ENCODE measurements around the gene KRT34.

Gene KRT34

GRCh38 chr17:41345992-41346391, 36.1 kb downstream of the KRT34 start:
- DNase-seq = no peak
- Histone ChIP-seq H3K27ac (no peak overlapping the region), H3K36me3 (replicated peaks) (no peaks in the 10 kb centered on the region), H3K4me3 (ENCODE audit: low read depth, low read length) (no peak overlapping the region), H3K27me3 (replicated peaks) (no peaks in the 10 kb centered on the region)
- in situ Hi-C loops (cut with HindIII; ENCODE audit: low pct_ligation_motif_present, low sequenced_read_pairs) = no loop called here
- TF ChIP-seq, protein P1, sequence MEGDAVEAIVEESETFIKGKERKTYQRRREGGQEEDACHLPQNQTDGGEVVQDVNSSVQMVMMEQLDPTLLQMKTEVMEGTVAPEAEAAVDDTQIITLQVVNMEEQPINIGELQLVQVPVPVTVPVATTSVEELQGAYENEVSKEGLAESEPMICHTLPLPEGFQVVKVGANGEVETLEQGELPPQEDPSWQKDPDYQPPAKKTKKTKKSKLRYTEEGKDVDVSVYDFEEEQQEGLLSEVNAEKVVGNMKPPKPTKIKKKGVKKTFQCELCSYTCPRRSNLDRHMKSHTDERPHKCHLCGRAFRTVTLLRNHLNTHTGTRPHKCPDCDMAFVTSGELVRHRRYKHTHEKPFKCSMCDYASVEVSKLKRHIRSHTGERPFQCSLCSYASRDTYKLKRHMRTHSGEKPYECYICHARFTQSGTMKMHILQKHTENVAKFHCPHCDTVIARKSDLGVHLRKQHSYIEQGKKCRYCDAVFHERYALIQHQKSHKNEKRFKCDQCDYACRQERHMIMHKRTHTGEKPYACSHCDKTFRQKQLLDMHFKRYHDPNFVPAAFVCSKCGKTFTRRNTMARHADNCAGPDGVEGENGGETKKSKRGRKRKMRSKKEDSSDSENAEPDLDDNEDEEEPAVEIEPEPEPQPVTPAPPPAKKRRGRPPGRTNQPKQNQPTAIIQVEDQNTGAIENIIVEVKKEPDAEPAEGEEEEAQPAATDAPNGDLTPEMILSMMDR (IDR thresholded peaks at IDR 0.05; ENCODE audit: low read depth, low read length, missing control alignments) = no peak

DNA sequence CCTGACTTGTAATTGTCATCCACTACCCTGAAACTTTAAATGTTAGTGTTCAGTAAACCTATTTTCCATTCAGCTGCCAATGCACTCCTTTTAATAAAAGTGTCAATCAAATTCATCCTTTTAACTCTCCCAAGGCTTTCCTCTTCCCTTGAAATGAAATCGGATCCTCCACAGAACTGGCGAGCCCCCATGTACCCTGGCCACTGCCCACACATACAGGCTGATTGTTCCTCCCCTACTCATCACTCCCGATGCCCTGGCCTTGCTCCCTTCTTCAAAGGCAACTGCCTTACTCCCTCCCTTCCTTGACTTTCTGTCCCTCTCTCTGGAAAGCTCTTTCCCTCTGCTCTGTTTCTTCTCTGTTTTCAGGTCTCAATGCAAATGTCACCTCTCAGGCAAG, 39.1 kb downstream of the KRT34 start:
- no peaks in the 10 kb centered on the region for H3K27me3 ChIP-seq (replicated peaks)
- DNase-seq = no peak
- no peak overlapping the region for H3K27ac ChIP-seq
- no peak overlapping the region for H3K4me3 ChIP-seq (ENCODE audit: low read depth, low read length)
- TF ChIP-seq, protein P1 (IDR thresholded peaks at IDR 0.05; ENCODE audit: low read depth, low read length, missing control alignments) = no peak
- H3K36me3 ChIP-seq (replicated peaks) = no peaks in the 10 kb centered on the region
- in situ Hi-C loops (cut with HindIII; ENCODE audit: low pct_ligation_motif_present, low sequenced_read_pairs) = no loop called here

GRCh38 chr17:41340934-41341861, 40.9 kb downstream of the KRT34 start:
- DNase-seq = no peak
- no peak overlapping the region for H3K27ac ChIP-seq
- no peaks in the 10 kb centered on the region for H3K36me3 ChIP-seq (replicated peaks)
- no peak overlapping the region for H3K4me3 ChIP-seq (ENCODE audit: low read depth, low read length)
- in situ Hi-C loops (cut with HindIII; ENCODE audit: low pct_ligation_motif_present, low sequenced_read_pairs) = no loop called here
- H3K27me3 ChIP-seq (replicated peaks) = no peaks in the 10 kb centered on the region
- TF ChIP-seq, protein P1 (IDR thresholded peaks at IDR 0.05; ENCODE audit: low read depth, low read length, missing control alignments) = no peak

- TF ChIP-seq, protein P1 (IDR thresholded peaks at IDR 0.05; ENCODE audit: low read depth, low read length, missing control alignments) = no peak
- in situ Hi-C loops (cut with HindIII; ENCODE audit: low pct_ligation_motif_present, low sequenced_read_pairs) = no loop called here
These were observed 41.6 kb downstream of the KRT34 start for GRCh38 chr17:41340494-41340893.

GRCh38 chr17:41339571-41340172, 42.4 kb downstream of the KRT34 start:
- H3K36me3 ChIP-seq (replicated peaks) = no peaks in the 10 kb centered on the region
- in situ Hi-C loops (cut with HindIII; ENCODE audit: low pct_ligation_motif_present, low sequenced_read_pairs) = no loop called here
- TF ChIP-seq, protein P1 (IDR thresholded peaks at IDR 0.05; ENCODE audit: low read depth, low read length, missing control alignments) = no peak
- no peak for DNase-seq
- H3K4me3 ChIP-seq (ENCODE audit: low read depth, low read length) = no peak overlapping the region
- H3K27ac ChIP-seq = no peak overlapping the region
- H3K27me3 ChIP-seq (replicated peaks) = no peaks in the 10 kb centered on the region

More at GRCh38 chr17:41340494-41340893, 41.6 kb downstream of the KRT34 start:
- DNase-seq = no peak
- no peaks in the 10 kb centered on the region for H3K36me3 ChIP-seq (replicated peaks)
- no peak overlapping the region for H3K4me3 ChIP-seq (ENCODE audit: low read depth, low read length)
- H3K27me3 ChIP-seq (replicated peaks) = no peaks in the 10 kb centered on the region
- no peak overlapping the region for H3K27ac ChIP-seq
